OCI-LY3 (cell line): Measurements from ENCODE around the gene CA6.

Experiments
- EZH2phosphoT487 ChIP-seq: fragments of 200-600 bp; shearing (Covaris generic); IDR thresholded peaks from 2 replicates; pipeline ENCODE4 v1.6.1; 2018; ENCODE audit warnings: antibody characterized with exemption, mixed run types, low read depth
- TF ChIP-seq, protein P1 (sequence below): fragments of 200-600, 300-600 bp; sonication (generic); IDR thresholded peaks from 2 replicates; pipeline ENCODE4 v1.5.1; 2014; ENCODE audit warnings: antibody characterized with exemption, low read length, low read depth

DNA sequence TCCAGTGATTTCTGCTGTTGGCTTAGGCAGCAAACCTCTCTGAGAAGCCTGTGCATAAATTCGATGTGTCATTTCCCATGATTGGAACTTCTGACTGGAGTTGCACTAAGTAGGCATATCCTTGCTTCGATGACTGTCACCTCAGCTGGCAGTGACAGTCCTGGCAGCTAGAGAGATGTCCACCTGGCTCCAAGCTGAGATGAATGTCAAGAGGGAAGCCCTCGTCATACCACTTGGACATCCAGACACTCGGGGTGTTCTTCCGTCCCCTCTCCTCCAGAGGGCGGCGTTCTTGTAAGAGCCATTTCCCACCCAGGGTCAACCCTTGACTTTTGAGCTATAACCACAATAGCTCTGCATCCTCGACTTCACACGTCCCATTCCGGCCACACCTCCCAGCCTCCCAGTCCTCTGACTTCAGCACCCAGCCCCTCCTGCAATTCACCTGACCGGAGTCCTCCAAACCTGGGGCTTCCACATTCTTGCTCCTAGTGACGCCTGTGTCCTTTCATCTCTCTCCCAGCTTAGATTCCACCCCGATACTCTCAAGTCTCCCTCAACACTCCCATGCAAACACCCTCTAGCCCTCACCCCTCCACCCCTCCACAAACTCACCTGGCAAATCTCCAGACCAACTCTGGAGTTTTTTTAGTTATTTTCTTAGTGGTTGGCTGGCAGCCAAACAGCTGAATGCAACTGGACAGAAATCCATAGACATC lies 17.3 kb downstream of the CA6 start:
- TF ChIP-seq, protein P1, sequence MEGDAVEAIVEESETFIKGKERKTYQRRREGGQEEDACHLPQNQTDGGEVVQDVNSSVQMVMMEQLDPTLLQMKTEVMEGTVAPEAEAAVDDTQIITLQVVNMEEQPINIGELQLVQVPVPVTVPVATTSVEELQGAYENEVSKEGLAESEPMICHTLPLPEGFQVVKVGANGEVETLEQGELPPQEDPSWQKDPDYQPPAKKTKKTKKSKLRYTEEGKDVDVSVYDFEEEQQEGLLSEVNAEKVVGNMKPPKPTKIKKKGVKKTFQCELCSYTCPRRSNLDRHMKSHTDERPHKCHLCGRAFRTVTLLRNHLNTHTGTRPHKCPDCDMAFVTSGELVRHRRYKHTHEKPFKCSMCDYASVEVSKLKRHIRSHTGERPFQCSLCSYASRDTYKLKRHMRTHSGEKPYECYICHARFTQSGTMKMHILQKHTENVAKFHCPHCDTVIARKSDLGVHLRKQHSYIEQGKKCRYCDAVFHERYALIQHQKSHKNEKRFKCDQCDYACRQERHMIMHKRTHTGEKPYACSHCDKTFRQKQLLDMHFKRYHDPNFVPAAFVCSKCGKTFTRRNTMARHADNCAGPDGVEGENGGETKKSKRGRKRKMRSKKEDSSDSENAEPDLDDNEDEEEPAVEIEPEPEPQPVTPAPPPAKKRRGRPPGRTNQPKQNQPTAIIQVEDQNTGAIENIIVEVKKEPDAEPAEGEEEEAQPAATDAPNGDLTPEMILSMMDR: peak; percentile 51
- TF ChIP-seq EZH2phosphoT487: no peak
